Non-pigmented ciliary epithelial cell (primary cell): ENCODE measurements around the gene LDLRAD2.
"Not testable (repeated sequence)": the region's sequence is repeated elsewhere in the genome, so short reads cannot be mapped to it uniquely, and the experiment has no call there.

ENCODE experiments used
- DNase-seq: peaks from one replicate; pipeline ENCODE4 v3.0.0-alpha.2; 2010; ENCODE audit warnings: low read depth

Gene LDLRAD2, protein sequence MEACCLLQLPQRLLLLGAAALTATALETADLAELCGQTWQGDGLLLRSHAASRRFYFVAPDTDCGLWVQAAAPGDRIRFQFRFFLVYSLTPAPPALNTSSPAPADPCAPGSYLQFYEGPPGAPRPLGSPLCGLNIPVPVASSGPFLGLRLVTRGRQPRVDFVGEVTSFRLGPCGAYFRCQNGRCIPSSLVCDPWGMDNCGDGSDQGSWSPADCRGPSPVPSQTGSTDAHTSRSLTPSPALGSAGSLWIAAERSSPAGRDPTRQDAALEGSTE

DNA sequence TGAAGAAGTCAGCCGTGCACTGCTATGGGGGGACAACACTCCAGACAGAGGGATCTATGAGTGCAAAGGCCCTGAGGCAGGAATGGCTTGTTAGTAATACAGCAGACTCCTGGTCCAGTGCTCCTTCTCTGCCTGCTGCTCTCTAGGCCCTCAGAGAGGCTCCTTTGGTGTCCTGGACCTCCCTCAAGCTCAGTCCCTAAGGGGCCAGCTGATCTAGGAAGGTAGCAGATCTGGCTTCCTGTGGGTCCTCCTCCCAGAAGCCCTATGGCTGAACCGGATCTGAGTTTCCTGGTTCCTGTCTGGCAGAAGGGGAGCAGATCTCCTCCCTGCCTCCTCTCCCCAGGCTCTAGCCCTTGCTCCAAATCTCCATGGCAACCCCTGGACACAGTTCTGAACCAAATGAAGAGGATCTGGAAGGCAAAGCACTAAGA is at the start of gene LDLRAD2:
Gene LDLRAD2, plus strand, starts transcription at position 391 of the 431 bp plus-strand sequence. CDS start 187 bp downstream, outside the sequence.
- DNase-seq, result no peak

DNA sequence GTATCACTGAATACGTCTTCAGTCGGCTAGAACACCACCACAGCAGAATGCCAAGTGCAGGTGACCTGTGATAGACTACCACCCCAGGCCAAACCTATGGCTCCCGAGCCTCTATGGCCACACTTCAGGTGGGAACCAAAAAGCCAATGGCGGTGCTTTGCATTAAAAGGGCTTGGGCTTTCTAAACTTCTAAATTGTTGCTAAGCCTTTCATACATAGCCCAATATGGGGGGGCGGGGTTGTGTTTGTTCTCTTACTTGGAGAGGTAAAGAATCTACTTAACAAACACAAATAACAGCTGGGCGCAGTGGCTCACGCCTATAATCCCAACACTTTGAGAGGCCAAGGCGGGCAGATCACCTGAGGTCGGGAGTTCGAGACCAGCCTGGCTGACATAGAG is 48.8 kb upstream of the LDLRAD2 start:
- no peak for DNase-seq

DNA sequence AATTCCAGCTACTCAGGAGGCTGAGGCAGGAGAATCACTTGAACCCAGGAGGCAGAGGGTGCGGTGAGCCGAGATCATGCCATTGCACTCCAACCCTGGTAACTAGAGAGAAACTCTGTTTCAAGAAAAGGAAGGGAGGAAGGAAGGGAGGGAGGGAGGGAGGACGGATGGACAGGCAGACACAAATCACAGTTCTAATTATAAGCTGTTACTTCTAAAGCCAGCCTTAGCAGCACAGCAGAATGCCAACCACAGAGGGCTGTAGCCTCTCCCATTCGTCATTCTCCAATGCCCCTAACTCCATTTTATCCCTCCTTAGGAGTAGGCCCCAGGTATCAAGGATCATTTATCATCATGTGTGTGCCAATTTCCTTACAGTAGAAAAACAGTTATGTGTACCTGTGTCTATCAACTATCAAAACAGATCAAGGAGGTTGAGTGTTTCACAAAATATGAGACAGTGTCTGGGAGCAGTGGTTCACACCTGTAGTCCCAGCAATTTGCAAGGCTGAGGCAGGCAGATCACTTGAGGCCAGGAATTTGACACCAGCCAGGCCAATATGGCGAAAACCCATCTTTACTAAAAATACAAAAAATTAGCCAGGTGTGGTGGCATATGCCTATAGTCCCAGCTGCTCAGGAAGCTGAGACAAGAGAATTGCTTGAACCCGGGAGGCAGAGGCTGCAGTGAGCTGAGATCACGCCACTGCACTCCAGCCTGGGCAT is 48.2 kb upstream of the LDLRAD2 start:
- DNase-seq, result no peak

DNA sequence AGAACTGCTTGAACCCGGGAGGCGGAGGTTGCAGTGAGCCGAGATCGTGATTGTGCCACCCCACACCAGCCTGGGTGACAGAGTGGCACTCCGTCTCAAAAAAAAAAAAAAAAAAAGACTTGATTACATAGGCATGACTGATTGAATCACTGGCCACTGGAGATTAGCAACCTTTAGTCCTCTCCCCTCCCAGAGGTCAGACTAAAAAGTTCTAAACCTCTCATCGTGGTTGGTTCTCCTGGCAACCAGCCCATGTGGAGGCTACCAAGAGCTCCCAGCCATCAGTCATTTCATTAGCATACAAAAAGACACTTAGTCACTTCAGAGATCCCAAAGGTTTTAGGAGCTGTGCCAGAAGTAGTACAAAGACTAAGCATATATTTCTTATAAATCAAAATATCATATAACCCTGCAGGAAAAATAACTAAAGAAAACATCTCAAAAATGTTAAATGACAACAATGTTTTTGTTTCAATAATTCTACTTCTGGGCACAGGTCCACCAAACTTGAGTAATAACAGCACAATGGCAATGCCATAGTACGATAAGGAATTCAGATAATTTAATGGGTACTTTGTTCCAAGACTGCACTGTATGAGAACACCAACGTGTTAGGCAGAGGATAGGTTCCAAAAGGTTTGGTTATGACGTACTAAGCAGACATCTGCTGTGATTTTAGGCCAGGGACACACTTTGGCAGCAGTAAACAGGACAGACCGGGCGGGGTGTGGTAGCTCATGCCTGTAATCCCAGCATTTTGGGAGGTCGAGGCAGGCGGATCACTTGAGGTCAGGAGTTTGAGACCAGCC is 47.2 kb upstream of the LDLRAD2 start:
- DNase-seq, result no peak

DNA sequence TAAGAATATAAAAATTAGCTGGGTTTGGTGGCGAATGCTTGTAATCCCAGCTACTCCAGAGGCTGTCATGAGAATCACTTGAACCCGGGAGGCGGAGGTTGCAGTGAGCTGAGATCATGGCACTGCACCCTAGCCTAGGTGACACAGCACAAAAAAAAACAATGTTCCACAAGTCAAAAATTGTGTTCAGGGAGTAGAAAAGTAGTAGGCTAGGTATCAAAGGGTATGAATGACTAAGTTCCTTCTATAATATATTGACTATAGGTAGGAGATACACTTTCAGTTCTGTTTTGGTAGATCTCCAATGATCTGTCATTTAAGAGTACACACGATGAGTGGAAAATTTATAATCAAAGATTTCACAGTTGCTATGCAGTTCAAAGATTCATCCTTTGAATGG is 45.9 kb upstream of the LDLRAD2 start:
- DNase-seq, result no peak

- DNase-seq, result not testable (repeated sequence)
Measured at GRCh38 chr1:21767106-21767505, 45.0 kb upstream of the LDLRAD2 start.

DNA sequence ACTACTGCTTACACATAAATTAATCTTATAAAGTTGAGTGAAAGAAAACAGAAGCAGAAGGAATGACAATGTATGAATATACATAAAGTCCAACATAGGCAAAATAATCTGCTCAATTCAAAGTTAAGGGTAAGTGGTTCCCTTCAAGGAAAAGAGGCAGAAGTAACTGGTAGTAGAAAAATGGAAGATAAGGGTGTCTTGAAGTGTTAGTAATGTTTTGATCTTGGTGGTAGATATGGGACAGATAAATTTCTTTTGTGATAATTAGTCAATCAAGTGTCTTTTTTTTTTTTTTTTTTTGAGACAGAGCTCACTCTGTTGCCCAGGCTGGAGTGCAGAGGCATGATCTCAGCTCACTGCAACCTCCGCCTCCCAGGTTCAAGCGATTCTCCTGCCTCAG is 41.9 kb upstream of the LDLRAD2 start:
- DNase-seq, result no peak

DNA sequence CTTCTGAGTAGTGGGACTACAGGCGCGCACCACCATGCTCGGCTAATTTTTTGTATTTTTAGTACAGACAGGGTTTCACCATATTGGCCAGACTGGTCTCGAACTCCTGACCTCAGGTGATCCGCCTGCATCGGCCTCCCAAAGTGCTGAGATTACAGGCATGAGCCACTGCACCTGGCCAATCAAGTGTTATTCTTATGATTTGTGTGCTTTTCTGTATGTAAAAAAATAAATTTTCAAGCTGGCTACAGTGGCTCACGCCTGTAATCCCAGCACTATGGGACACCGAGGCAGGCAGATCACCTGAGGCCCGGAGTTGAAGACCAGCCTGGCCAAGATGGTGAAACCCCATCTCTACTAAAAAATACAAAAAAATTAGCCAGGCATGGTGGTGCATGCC is 41.5 kb upstream of the LDLRAD2 start:
- not testable (repeated sequence) for DNase-seq

GRCh38 chr1:21771672-21772071 is 40.4 kb upstream of the LDLRAD2 start:
- not testable (repeated sequence) for DNase-seq

DNA sequence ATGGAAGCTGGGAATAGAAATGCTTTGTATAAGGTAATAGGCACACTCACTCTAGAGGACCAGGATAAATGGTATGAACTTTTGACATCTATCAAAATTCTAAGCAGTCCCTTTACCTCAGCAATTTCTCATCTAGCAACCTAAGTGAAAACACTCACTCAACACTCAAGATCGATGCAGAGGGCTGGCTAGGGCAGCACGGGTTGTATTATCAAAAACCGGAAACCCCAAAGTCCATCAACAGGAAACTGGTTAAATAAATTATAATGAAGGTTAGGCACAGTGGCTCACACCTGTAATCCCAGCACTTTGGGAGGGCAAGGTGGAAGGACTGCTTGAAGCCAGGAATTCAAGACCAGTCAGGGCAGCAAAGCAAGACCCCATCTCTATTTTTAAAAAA is 38.5 kb upstream of the LDLRAD2 start:
- no peak for DNase-seq

DNA sequence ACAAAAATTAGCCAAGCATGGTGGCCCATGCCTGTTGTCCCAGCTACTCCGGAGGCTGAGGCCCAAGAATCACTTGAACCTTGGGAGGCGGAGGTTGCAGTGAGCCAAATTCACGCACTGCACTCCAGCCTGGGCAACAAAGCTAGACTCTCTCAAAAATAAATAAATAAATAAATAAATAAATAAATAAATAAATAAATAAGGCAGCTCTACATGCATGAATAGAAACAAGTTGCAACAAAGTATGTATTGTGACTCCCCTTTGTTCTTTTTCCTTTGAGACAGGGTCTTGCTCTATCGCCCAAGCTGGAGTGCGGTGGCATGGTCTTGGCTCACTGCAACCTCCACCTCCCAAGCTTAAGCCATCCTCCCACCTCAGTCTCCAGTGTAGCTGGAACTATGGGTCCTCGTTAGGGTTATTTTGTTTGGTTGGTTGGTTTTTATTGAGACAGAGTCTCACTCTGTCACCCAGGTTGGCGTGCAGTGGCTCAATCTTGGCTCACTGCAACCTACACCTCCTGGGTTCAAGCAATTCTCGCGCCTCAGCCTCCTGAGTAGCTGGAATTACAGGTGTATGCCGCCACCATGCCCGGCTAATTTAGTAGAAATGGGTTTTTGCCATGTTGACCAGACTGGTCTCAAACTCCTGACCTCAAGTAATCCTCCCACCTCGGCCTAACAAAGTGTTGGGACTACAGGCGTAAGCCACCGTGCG is 37.1 kb upstream of the LDLRAD2 start:
- no peak for DNase-seq

GRCh38 chr1:21775550-21775914 is 36.5 kb upstream of the LDLRAD2 start:
- no peak for DNase-seq

DNA sequence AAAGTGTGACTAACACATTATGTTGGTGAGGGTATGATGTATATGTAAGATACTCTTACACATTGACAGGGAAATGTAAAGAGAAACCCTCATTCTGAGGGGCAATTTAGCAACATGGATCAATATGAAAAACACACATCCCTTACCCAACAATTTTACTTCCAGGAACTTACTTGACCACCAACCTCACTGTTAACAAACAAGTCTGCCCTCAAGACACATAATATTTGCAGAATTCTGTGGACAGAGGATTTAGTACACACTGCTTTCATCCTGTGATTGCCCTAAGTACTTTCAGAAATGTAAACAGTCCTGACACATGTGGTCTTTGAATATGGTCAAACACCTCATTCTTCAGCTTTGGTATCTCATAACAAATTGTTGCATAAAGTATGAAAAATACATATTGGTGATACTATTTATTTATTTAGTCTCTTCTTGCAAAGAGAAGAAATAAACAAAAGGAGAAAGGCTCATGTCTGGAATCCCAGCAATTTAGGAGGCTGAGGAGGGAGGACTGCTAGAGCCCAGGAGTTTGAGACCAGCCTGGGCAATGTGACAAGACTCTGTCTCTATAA is 36.0 kb upstream of the LDLRAD2 start:
- DNase-seq, result no peak

GRCh38 chr1:21776925-21777324 is 35.1 kb upstream of the LDLRAD2 start:
- not testable (repeated sequence) for DNase-seq

DNA sequence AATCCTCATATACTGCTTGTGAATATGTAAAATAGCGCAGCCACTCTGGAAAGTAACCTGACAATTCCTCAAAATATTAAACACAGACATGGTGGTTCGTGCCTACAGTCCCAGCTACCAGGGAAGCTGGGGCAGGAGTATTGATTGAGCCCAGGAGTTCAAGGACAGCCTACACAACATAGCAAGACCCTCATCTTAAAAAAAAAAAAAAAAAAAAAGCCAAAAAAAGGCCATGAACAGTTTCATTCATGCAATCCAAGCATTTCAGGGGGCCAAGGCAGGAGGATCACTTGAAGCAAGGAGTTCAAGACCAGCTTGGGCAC is 33.7 kb upstream of the LDLRAD2 start:
- DNase-seq, result no peak

DNA sequence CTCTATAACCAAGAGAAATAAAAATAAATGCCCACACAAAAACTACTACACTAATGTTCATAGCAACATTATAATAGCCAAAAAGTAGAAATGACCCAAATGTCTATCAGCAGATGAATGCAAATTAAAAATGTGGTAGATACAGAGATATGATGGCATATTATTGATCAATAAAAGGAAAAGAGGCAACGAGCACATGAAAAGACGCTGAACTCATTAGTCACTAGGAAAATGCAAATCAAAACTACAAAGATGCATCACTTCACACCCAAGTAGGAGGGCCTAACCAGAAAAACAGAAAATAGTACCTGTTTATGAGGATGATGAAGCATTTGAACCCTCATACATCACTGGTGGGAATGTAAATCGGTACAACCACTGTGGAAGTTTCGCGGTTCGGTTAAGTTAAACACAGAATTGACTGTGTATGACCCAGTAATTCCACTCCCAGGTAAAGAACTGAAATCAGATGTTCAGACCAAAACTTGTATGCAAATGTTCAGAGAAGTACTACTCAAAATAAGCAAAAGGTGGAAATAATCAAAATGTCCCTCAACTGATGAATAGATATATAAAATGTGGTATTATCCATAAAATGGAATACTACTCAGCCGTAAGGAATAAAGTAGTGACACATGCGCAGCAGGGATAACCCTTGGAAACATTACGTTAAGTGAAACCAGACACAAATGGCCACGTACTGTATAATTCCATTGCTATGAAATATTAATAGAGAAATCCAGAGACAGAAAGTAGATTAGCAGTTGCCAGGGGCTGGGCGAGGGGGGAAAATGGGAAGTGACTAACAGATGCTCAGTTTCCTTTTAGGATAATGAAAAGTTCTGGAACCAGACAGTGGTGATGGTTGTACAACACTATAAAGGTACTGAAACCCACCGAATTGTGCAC is 32.2 kb upstream of the LDLRAD2 start:
- no peak for DNase-seq

DNA sequence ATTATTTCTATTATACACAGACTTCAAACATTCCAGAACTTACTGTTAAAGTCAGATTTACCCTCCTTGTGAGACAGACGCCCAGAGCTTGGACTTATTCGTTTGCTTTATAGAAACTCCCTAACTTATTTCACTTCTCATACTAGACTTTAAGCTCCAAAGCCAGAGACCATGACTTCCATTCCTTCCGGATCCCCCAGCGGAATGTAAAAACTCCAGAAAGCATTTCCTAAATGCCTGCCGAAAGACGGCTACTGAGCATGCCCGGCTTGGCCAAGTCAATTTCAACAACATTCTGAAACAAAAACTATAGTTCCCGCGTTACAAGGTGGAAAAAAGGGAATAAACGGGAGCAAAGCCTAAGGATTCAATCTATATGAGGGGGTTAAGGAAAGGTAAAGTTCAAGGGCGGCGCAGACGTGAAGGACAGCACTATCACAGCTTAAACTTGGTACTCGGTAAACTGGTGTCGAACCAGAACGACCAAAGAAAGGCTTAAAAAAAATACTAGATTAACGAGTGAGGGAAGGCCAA is 30.2 kb upstream of the LDLRAD2 start:
- no peak for DNase-seq

- DNase-seq, result no peak
Measured at GRCh38 chr1:21782349-21782867, 29.7 kb upstream of the LDLRAD2 start.

DNA sequence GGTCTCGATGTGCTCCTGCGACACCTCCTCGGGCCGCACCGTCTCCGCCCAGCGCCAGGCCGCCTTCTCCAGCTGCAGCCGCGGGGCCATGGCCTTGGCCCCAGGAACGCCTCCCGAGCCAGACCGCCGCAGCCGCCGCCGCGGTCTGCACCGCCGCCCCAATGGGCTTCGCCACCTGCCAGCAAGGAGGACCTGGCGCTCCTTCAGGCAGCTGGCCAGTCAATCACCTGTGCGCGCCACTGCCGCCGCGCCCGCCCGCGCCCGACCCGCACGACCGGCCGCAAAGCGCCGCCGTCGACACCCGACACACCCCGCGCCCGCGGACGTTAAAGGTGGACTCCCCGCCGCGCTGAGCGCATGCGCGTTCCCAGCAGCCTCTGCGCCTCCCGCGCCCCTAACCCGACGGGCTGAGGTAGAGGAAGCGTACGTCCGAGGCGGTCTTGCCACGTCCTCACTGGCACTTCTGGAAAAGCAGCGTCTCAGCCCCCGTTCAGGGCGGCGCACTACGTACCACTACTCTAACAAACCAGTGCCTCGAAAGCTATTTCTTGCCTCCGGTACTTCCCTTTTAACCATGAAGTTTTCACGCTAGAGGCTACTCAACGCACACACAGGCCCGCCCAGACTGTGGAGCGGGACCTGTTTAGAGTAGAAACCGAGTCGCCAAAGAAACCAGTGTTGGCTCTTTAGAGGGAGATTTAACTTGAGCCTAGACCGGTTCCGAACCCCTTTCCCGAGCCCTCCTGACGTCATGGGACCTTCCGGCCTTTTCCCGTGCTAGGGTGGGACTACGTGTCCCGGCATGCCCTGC is 29.0 kb upstream of the LDLRAD2 start, which contains the start of gene USP48:
Gene USP48, minus strand, starts transcription at position 282 of the 811 bp plus-strand sequence. Its CDS starts 192 bp downstream, at position 90.
- DNase-seq, result peak; percentile 87
